ENCODE results near the gene MIEN1.
"Not testable (repeated sequence)": the region's sequence is repeated elsewhere in the genome, so short reads cannot be mapped to it uniquely, and the experiment has no call there.

MIEN1 gene

DNA sequence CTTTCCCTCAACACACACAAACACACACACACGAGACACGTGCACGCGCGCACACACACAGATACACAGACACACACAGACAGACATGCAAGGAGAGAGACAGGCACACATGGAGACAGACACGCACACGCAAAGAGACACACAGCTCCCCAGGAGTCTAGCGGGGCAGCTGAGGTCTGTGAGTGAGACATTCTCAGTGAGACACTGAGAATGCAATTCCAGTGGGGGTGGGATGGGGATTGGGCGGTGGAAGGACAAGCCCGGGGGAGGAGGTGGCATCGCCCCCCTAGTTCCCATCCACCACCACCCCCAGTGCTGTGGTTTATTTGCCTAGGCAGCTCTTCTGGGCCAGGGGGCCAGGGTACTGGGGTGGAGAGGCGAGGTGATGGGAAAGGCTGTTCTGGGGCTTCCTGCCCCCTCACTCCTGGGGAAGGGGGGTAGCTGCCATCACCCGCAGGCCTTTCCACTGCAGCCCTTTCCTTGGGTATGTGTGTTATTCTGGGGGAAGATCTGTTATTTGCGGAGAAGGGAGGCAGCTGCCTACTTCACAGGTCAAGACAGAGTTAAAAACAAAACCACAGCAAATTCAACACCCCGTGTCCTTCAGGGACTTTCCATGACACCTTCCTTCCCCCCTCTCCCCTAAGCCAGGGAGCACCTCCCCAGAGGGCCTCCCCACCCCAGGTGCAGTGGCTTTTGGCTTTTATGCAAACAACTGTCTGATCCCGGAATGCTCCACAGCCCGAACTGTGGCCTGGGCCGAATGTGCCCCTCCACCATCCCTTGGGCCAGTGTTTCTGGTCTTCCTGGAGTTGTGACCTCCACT lies 25.4 kb upstream of the MIEN1 start:
- DNase-seq (ENCODE audit: low read depth): peak; percentile 52

DNA sequence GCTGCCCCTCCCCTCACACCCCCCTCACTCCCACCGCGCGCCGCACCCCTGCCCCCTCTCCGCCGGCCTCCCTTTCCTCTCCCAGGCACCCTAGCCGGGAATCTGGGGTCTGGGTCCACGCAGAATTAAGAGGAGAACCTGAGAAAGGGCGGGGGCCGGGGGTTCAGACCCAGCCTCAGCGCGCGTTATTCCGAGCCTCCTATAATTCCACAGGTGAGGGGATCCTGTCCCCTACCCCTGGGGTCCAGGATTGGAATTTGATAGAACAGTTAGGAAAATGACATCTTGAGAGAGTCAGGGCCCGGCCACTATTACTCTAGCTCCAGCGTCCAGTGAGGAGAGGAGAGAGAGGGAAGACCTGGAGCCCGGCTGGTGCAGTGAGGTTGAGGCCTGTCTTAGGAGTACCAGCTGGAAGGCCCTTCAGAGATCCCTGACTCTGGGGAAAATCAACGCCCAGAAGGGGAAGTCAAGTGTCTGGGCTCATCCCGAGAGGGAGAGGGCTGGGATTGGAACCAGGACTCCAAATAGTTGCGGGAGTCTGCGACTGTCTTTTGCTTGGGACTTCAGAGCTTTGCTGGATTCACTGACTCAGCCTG lies 24.7 kb upstream of the MIEN1 start:
- DNase-seq (ENCODE audit: low read depth): no peak

DNA sequence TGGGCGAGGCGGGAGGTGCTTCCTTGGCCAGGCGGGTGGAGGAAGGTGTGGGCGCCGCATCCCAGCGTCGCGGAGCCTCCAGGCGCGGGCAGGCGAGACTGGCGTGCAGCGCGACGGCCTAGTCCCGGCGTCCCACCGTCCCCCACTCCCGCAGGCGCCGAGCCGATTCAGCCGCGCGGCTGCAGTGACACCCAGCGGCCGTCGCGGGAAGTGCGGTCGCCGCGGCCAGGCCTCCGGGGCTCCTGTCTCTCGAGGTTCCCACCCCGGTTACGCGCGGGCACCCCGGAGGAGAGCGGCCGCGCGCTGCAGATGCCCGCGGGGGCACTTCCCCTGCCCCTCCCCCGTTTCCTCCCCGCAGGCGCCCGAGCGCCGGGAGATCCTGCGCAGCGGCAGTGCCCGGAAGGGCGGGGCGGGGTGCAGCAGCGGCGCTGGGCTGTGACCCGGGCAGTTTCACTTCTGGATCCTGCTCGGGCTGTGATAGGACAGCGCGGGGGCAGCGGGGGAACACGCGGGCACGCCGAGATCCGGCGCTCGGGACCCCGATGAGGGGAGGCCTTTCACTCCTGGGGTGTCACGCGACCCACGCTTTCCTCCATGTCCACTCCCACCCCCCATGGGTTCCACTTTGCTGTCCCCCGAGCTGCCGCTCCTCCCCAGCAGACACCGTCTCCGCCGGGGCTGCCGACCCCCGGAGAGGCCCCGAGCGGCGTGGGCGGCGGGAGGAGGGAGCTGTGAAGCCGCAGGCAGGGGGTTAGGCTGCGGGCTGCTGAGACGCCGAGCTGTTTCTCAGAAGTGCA lies 24.0 kb upstream of the MIEN1 start:
- DNase-seq (ENCODE audit: low read depth): peak; percentile 93

DNA sequence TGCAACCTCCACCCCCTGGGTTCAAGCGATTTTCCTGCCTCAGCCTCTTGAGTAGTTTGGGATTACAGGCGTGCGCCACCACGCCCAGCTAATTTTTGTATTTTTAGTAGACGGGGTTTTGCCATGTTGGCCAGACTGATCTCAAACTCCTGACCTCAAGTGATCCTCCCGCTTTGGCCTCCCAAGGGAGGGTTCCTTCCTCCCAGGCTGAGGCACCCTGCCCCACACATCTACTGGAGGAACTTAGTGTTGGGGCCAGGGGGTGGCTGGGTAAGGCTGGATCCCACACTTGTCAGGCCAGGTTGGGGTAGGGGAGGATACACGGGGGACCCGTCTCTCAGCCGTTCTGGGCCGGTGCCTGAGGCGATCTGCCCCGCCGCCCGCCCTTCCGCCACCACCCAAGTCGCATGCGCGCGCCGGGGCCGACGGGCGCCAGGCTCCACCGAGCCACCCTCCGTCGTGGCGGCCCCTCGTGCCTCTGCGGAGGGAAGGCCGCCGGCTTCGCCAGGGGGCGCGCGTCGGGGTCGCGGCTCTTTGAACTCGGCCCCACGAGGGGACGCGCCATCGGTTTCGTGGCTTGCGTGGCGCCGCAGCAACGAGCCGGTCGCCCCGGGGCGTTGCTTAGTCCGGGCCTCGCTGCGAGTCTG lies 23.3 kb upstream of the MIEN1 start:
- DNase-seq (ENCODE audit: low read depth): no peak

DNA sequence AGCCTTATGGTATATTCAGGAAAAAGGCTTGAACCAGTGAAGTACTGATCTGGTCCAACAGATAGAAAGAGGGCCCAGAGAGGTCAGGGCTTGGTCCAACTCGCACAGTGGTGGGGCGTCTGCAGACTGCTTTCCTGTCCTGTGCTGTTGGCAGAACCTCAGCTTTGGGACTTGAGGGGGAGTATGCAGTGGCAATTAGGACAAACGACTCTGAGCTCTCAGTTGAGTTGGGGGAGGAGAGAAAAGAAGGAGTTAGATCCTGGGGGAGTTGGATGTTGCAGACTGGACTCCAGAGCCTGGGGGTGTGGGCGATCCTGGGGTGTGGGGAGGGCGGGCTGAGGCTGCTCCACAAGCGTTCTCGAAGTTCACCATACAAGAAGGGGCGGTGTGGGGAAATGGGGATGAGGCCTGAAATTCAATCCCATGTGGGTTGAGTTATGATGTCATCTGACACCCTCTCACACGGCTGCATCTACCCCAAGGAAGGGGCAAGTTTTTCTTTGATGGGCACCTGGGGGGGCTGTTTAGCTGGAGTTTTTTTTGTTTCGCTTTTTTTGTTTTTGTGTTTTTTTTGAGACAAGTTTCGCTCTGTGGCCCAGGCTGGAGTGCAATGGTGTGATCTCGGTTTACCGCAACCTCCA lies 22.0 kb upstream of the MIEN1 start:
- DNase-seq (ENCODE audit: low read depth): no peak

DNA sequence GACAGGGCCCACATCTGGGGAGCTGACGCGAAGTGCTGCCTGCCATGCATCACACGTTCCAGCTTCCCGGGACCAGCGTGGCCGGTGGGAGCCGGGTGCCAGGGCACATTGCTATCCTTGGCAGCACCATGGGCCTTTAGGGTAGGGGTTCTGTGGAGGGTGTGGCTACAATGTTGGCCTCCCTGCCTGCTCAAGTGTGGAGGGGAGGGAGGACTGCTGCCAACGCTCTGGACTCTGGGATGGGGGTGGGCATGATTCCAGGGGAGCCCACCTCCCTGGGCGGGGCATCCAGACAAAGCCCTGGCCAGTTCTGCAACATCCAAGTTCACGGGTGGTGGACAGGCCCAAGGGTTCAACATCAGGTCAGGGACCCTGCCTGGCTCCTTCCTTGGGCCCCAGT lies 21.3 kb upstream of the MIEN1 start:
- DNase-seq (ENCODE audit: low read depth): no peak

DNA sequence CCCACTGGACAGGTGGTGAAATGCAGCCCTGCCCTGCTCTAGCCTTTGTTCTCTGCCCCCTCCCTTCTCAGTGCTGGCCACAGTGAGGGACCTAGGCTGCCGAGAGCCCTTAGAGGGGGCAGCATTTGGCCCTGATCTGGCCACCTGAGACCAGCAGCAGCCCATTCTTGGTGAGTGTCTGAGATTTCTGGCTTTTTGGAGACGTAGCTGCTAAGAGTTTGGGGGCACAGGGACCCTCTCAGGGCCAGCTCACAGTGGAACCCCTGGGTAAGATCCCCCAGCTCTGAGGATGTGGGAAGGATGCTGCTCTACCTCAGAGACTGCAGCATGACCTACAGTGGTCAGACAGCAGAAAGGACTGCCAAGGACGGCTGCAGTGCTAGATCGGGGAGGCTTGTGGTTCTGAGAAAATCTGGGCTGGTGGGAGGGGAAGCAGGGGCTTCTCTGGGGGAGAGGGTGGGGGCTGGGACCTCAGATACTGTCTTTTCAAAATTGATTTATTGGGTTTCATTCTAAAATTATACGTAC lies 20.7 kb upstream of the MIEN1 start:
- no peak for DNase-seq (ENCODE audit: low read depth)

DNA sequence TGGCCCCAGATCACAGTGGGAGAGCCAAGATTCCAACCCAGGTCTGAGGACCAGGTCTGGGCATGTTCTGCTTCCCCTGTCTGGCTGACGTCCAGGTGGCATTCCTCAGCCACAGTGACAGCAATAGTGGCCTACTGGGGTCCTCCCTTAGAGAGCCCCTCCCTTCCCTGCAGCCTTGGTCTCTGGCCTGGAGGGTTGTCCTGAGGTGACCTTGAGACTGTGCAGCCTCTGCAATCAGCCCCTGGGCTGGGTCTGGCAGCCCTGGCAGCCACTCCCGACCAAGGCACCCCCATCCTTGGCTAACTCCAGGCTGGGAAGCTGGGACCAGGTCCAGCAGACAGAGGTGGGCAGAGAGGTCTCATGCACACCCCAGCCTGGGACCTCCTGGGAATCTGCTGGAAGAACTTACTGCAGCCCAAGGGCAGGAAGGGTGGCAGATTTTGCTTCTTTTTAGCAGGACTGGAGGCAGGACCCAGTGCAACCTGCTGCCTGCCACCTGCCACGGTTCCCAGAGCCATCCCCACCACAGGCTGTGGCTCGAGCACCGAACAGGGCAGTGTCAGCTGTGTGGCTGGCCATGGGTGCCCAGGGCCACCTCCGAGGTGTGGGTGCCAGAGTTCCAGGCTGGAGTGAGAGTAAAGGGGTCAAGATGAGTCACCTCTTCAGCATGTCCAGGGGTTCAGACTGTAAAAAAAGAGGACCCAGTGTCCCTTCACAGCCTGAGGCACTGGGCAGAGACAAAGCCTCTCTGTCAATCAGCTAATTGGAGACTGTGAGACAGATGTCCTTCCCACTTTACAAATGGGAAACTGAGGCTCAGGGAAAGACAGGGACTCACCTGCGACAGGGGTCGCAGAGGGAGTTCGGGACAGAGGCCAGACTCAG lies 20.0 kb upstream of the MIEN1 start:
- DNase-seq (ENCODE audit: low read depth): no peak

DNA sequence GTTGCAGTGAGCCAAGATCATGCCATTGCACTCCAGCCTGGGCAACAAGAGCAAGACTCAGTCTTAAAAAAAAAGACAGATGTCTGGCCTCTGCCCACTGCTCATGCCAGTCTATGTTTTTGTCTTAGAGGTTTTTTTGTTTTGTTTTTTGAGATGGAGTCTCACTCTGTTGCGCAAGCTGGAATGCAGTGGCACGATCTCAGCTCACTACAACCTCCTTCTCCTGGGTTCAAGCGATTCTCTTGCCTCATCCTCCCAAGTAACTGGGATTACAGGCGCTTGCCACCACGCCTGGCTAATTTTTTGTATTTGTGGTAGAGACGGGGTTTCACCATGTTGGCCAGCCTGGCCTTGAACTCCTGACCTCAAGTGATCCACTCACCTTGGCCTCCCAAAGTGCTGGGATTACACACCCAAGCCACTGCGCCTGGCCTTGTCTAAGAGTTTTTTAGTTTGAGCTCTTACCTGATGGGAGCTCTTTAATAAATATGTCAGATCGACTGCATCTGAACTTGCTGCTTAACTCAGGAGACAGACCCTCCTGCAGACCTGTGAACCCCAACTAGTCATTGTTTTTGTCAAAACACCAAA lies 18.2 kb upstream of the MIEN1 start:
- not testable (repeated sequence) for DNase-seq (ENCODE audit: low read depth)

DNA sequence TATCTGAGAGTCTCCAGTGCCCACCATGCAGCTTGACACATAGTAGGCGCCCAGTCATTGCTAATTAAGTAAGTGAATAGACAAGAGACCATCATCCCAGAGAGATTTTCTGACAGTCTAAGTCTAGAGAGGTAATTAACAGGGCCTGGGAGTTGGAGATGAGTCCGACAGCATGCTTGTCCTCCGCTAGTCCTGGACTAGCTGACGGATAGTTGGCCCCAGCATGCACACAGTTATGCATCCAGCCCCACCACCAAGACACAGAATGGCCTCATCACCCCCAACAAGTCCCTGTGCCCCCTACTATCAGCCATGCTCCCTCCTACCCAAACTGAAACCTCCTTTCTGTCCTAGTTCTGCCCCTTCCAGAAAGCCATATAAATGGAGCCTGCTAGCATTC lies 17.4 kb upstream of the MIEN1 start:
- DNase-seq (ENCODE audit: low read depth): no peak

DNA sequence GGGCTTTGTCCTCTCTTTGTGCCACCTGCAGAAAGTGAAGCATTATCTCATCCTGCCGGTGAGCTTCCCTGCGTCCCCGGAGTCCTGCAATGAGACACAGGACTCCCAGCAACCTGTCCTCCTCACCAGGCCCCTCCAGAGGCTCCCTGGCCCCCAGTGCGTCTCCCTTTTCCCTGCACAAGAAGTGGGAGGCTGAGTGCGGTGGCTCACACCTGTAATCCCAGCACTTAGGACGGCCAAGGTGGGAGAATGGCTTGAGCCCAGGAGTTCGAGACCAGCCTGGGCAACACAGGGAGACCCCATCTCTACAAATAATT lies 15.8 kb upstream of the MIEN1 start:
- no peak for DNase-seq (ENCODE audit: low read depth)

DNA sequence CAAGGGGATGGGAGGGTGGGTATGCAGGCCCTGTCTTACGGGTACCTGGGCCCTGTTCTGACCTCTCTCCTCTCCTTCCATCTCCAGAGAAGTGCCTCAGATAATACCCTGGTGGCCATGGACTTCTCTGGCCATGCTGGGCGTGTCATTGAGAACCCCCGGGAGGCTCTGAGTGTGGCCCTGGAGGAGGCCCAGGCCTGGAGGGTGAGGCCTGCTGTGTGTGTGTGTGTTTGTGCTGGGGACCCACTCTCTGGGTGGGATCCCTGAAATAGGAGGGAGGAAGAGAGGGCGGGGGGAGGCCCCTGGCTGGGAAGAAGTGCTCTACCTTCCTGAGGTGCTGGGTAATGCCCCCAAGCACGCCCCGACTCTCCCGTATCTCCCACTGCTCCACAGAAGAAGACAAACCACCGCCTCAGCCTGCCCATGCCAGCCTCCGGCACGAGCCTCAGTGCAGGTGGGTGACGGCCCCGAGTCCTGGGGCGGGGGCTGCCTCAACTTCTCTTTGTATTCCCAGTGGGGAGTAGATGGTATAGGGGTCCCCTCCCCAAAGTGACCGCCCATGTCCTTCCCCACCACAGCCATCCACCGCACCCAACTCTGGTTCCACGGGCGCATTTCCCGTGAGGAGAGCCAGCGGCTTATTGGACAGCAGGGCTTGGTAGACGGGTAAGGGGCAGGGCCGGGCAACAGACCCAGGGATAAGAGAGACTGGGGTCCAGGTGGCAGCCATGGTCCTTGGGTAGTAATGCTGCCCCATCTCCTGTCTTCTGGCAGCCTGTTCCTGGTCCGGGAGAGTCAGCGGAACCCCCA lies 15.2 kb upstream of the MIEN1 start:
- no peak for DNase-seq (ENCODE audit: low read depth)

DNA sequence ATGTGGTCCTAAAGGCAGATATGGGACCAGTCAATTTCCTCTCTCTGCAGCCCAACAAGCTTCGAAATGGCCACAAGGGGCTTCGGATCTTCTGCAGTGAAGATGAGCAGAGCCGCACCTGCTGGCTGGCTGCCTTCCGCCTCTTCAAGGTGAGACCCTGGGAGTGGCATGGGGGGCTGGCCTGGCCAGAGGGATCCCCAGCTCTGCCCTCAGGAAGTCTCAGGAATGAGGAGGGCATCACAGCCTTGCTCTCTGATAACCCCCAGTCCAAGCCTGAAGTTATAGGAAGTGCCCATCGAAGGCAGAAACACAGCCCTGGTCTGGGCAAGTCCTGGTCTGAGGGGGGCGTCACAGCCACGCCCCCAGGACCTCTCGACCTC lies 14.5 kb upstream of the MIEN1 start:
- DNase-seq (ENCODE audit: low read depth): no peak

DNA sequence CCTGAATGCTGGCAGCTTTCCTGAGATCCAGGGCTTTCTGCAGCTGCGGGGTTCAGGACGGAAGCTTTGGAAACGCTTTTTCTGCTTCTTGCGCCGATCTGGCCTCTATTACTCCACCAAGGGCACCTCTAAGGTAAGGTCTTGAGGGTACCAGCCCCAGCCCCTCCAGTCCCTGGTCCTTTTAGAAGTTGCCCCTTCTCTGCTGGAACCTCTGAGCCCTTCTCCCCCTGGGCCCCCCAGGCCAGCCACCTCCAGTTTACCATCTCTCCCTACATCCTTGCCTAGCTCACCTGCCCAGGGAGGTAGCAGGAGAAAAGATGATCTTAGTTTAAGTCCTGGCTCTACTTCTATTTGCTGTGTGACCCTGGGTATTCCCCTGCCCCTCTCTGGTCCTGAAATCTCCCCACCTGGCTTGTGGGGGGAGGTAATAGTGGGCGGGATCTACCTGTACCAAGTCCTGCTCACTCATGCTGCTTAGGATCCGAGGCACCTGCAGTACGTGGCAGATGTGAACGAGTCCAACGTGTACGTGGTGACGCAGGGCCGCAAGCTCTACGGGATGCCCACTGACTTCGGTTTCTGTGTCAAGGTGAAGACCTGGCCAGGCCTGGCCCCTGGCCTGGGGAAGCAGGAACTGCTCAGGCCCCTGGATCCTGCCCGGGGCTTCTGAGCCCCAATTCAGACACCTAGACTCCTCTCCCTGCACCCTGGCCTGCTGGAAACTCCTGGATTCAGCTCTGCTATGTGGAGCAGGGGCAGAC lies 13.9 kb upstream of the MIEN1 start:
- no peak for DNase-seq (ENCODE audit: low read depth)

DNA sequence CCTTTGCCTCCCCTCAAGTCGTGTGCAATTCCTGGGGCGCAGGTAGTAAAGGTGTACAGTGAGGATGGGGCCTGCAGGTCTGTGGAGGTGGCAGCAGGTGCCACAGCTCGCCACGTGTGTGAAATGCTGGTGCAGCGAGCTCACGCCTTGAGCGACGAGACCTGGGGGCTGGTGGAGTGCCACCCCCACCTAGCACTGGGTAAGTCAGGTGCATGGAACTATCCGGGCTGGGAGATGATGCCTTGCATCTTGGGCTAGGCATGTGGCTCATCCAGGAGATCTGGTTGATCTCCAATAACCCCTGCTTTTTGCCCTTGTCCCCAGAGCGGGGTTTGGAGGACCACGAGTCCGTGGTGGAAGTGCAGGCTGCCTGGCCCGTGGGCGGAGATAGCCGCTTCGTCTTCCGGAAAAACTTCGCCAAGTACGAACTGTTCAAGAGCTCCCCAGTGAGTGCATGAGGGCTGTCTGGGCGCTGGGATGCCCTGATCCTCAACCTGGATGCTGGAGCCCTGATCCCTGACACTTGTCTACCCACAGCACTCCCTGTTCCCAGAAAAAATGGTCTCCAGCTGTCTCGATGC lies 12.6 kb upstream of the MIEN1 start:
- DNase-seq (ENCODE audit: low read depth): no peak

DNA sequence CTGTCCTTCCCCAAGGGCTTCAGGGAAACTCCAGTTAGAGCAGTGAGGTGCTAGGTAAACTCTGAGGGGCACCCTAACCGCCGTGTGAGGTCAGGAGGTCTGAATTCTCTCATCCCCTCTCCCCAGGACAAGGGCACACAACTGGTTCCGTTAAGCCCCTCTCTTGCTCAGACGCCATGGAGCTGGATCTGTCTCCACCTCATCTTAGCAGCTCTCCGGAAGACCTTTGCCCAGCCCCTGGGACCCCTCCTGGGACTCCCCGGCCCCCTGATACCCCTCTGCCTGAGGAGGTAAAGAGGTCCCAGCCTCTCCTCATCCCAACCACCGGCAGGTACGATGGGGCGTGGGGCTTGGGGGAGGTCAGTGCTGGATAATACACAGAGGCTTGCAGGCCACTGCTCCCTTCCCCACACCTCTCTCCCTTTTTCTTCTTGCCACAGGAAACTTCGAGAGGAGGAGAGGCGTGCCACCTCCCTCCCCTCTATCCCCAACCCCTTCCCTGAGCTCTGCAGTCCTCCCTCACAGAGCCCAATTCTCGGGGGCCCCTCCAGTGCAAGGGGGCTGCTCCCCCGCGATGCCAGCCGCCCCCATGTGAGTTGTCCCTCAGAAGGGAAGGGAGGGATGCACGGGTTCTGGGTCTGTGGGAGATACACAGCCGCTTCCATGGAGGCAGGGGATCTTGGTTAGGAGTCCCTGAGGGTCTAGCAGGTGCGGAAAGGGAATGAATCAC lies 12.0 kb upstream of the MIEN1 start:
- DNase-seq (ENCODE audit: low read depth): no peak

DNA sequence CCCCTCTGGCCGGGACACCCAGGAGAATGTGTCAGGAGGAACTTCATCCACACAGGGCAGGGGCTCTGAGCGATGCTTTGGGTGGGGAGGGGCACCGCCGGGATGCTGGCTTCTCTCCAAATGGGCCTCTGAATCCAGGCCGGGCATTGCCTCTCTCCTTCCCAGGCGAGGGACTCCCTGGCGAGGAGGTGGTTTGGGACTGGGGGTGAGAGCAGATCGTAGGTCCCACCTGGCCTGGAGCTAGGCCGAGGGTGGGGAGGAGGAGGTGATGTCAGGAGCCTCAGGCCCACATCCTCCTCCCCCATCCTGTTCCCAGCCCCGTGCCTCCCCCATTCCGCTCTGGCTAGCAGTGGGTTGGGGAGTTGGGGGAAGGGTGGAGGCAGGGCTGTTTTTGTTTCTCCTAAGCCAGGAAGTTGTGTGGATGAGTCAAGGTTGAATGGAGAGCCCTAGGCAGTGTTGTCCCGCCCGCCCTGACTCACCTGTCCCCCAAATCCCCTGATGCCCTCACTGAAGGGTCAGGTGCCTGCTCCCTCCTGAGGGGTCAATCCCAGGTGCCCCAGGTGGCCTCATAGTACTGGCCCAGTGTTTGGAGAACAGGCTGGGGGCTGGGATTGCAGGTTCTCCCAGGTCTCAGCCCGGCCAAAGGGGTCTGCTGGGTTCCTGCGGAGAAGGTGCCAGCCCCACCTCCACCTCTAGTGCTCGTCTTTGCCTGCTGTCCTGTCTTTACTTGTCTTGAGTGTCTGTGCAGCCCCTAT lies 10.2 kb upstream of the MIEN1 start:
- no peak for DNase-seq (ENCODE audit: low read depth)

All from stimulated activated CD8-positive, alpha-beta memory T cell treated with anti-CD3 and anti-CD28 coated beads, Interleukin-4, amount 100 ng/mL, for 24 hours (primary cell).